Tibial nerve (tissue), 4 donors: ENCODE measurements around the gene LHFPL2.

Experiments
- CTCF ChIP-seq, 5 experiments: fragments of 200-600 bp in 3 of 5; fragments of 450-650 bp in 2 of 5; sonication (generic) in 3 of 5; IDR thresholded peaks; one replicate each; pipeline ENCODE4 v1.5.1; 2016 to 2019; ENCODE audit warnings: antibody characterized with exemption in 5 of 5, mild to moderate bottlenecking in 3 of 5, moderate library complexity in 2 of 5
- EP300 ChIP-seq, 2 donors: sonication (generic); formaldehyde crosslinking; IDR thresholded peaks; one replicate each; pipeline ENCODE4 v1.6.1; 2017; ENCODE audit warnings: antibody characterized with exemption in 2 of 2, mild to moderate bottlenecking in 1 of 2

- TF ChIP-seq EP300 (IDR thresholded peaks at IDR 0.05) (no peak), CTCF (IDR thresholded peaks at IDR 0.05) (no peak)
Observed at GRCh38 chr5:78512435-78512834, 136.1 kb downstream of the LHFPL2 start.
